Upper lobe of left lung (tissue), 4 donors: ENCODE measurements around the gene LAMP1.

ENCODE experiments used
- CTCF ChIP-seq, 6 experiments: fragments of 450-650 bp in 4 of 6; fragments of 200-600 bp in 2 of 6; sonication (generic) in 2 of 6; IDR thresholded peaks; one replicate each; pipeline ENCODE4 v1.5.1; 2016 to 2019; ENCODE audit warnings: antibody characterized with exemption in 6 of 6
- EP300 ChIP-seq, 4 donors: sonication (generic); formaldehyde crosslinking; IDR thresholded peaks; one replicate each; pipeline ENCODE4 v1.5.1; 2017; ENCODE audit warnings: antibody characterized with exemption in 4 of 4, control low read depth in 2 of 4
- POLR2A ChIP-seq, 4 donors: fragments of 450-650 bp; IDR thresholded peaks; one replicate each; pipeline ENCODE4 v1.5.1; 2016 to 2017; ENCODE audit warnings: antibody characterized with exemption in 4 of 4, mild to moderate bottlenecking in 2 of 4
- POLR2AphosphoS5 ChIP-seq, 2 donors: sonication (generic); formaldehyde crosslinking; IDR thresholded peaks; one replicate each; pipeline ENCODE4 v1.5.1; 2017; ENCODE audit warnings: antibody characterized with exemption in 2 of 2

GRCh38 chr13:113304121-113304520 lies 7.1 kb downstream of the LAMP1 start:
- TF ChIP-seq CTCF (IDR thresholded peaks at IDR 0.05) (no peak), EP300 (IDR thresholded peaks at IDR 0.05) (no peak), POLR2AphosphoS5 (IDR thresholded peaks at IDR 0.05) (no peak), POLR2A (IDR thresholded peaks at IDR 0.05) (no peak)
